ENCODE results near the gene TMEM258.

- TF ChIP-seq CTCF (IDR thresholded peaks at IDR 0.05) (no peak), ZFX (IDR thresholded peaks at IDR 0.05; ENCODE audit: borderline replicate concordance) (no peak)
Observed at GRCh38 chr11:61778920-61779650, 13.3 kb downstream of the TMEM258 start.
